ENCODE results near the gene ZFAND4. TPM values are rescaled to one million over a fixed set of nuclear protein-coding genes. Genes with fewer than 3 reads are reported as not detected.
"Not testable (repeated sequence)": the region's sequence is repeated elsewhere in the genome, so short reads cannot be mapped to it uniquely, and the experiment has no call there.

Gene ZFAND4
- polyA plus RNA-seq, 1 experiment: 4.1 TPM

GRCh38 chr10:45675388-45675787 is 2.8 kb upstream of the ZFAND4 start:
- no peak for DNase-seq (ENCODE audit: low read depth, low spot score)
- Histone ChIP-seq H3K27me3 (ENCODE audit: control insufficient read depth, insufficient read depth, low read length) (no peaks in the 10 kb centered on the region), H3K4me3 (ENCODE audit: low read depth, low read length) (no peak overlapping the region), H3K27ac (ENCODE audit: low read depth, low read length) (no peak overlapping the region), H3K9me3 (ENCODE audit: control insufficient read depth, insufficient read depth, low read length) (peaks cover 4% of the 10 kb centered on the region; the same call in 1 of the 2 replicates)
- TF ChIP-seq CTCF (IDR thresholded peaks at IDR 0.05; ENCODE audit: low read depth, low read length): no peak
- ChIA-PET POLR2A (no interaction called here), CTCF (interaction anchor here (1.4 kb wide), 1 partner anchor 211 kb away, joined by 8 read pairs; no protein-coding TSS in a partner anchor)

DNA sequence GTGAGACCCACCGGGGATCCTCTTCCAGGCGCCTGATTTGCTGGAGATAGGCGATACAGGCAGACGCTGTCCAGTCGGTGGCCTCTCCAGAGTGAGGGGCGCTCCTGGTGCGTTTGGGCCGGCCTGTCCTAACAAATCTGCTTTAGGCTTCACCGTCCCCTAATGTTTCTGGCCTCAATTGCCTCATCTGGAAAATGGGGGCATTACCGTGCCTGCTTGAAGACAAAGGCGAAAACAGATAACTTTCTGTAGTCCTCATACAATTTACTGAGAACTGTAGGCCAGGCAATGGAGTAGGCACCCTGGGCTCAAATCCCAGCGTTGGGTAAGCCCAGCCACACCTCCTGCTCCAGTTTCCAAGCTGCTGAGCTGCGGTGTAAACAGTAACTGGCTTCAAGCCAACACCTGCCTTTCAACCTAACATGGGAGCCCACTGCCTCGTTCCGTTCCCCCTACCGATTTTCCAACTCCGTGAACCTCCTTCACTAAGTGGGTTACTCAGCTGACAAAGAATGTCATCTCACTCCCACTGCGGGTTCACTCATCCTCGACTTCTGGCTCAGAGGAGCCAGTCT is 589 bp upstream of the ZFAND4 start:
- ChIA-PET POLR2A (no interaction called here), CTCF (interaction anchor here (1.0 to 2.7 kb wide), 4 partner anchors 10 to 209 kb away, joined by 3 to 28 read pairs (median 7); no protein-coding TSS in a partner anchor)
- Histone ChIP-seq H3K4me3 (ENCODE audit: low read depth, low read length) (peak overlapping the region; percentile 85), H3K27ac (ENCODE audit: low read depth, low read length) (peak overlapping the region; percentile 65), H3K9me3 (ENCODE audit: control insufficient read depth, insufficient read depth, low read length) (peaks cover 4% of the 10 kb centered on the region; the same call in 1 of the 2 replicates), H3K27me3 (ENCODE audit: control insufficient read depth, insufficient read depth, low read length) (no peaks in the 10 kb centered on the region)
- DNase-seq (ENCODE audit: low read depth, low spot score): no peak
- no peak for TF ChIP-seq CTCF (IDR thresholded peaks at IDR 0.05; ENCODE audit: low read depth, low read length)

GRCh38 chr10:45671300-45671699 is 1.3 kb downstream of the ZFAND4 start:
- peak overlapping the region; percentile 85; the same call in 1 of the 2 replicates for H3K4me3 ChIP-seq (ENCODE audit: low read depth, low read length)
- CTCF ChIA-PET: interaction anchor here (1.2 to 2.7 kb wide), 6 partner anchors 8 to 421 kb away, joined by 3 to 28 read pairs (median 5); no protein-coding TSS in a partner anchor

DNA sequence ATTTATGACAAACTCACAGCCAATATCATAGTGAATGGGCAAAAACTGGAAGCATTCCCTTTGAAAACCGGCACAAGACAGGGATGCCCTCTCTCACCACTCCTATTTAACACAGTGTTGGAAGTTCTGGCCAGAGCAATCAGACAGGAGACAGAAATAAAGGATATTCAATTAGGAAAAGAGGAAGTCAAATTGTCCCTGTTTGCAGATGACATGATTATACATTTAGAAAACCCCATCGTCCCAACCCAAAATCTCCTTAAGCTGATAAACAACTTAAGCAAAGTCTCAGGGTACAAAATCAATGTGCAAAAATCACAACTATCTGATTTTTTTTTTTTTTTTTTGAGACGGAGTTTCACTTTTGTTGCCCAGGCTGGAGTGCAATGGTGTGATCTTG is 2.7 kb downstream of the ZFAND4 start:
- H3K27ac ChIP-seq (ENCODE audit: low read depth, low read length); H3K4me3 ChIP-seq (ENCODE audit: low read depth, low read length); H3K27me3 ChIP-seq (ENCODE audit: control insufficient read depth, insufficient read depth, low read length); POLR2A ChIA-PET; DNase-seq (ENCODE audit: low read depth, low spot score); H3K9me3 ChIP-seq (ENCODE audit: control insufficient read depth, insufficient read depth, low read length): not testable (repeated sequence)
- CTCF ChIA-PET: interaction anchor here (0.8 kb wide), 1 partner anchor 205 kb away, joined by 3 read pairs; no protein-coding TSS in a partner anchor

More at GRCh38 chr10:45671300-45671699, 1.3 kb downstream of the ZFAND4 start:
- H3K27ac ChIP-seq (ENCODE audit: low read depth, low read length); DNase-seq (ENCODE audit: low read depth, low spot score); POLR2A ChIA-PET; H3K9me3 ChIP-seq (ENCODE audit: control insufficient read depth, insufficient read depth, low read length); H3K27me3 ChIP-seq (ENCODE audit: control insufficient read depth, insufficient read depth, low read length): not testable (repeated sequence)

- H3K27me3 ChIP-seq (ENCODE audit: control insufficient read depth, insufficient read depth, low read length): no peaks in the 10 kb centered on the region
- no peak for TF ChIP-seq CTCF (IDR thresholded peaks at IDR 0.05; ENCODE audit: low read depth, low read length)
- no peaks in the 10 kb centered on the region for H3K9me3 ChIP-seq (ENCODE audit: control insufficient read depth, insufficient read depth, low read length)
- no peak overlapping the region for H3K4me3 ChIP-seq (ENCODE audit: low read depth, low read length)
- H3K27ac ChIP-seq (ENCODE audit: low read depth, low read length): no peak overlapping the region
- no peak for DNase-seq (ENCODE audit: low read depth, low spot score)
- POLR2A ChIA-PET: no interaction called here
- CTCF ChIA-PET: no interaction called here
Measured at GRCh38 chr10:45660876-45661411, 11.6 kb downstream of the ZFAND4 start.

Measured in AG04450 (cell line).